GM21447 (cell line): ENCODE data around the gene CARD11.

Source experiments
- ATAC-seq: cut with Tn5 transposase; IDR thresholded peaks from one replicate; pipeline ENCODE4 v1.9.1; 2021; ENCODE audit not compliant: unreplicated experiment

The CARD11 gene

DNA sequence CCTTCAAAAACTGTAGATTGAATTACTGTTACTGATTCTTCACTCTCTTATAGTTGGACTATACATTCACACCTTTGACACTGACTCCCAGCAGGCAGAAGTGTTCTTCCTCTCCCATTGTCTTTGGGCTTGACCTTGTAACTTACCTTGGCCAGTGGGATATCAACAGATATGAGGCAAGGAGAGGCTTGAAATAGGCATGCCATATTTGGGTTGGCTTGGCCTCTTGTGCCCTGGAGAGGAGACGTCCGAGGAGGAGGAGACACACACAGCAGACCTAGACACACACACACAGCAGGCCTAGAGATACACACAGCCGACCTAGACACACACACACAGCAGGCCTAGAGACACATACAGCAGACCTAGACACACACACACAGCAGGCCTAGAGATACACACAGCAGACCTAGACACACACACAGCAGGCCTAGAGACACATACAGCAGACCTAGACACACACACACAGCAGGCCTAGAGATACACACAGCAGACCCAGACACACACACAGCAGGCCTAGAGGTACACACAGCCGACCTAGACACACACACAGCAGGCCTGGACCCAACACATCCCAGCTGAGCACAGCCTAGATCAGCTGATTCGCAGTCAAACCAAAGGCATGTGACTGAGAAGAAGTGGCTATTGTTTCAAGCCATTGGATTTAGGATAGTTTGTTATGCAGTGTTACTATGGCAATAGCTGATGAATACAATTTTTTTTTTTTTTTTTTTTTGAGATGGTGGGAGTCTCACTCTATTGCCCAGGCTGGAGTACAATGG, 187.1 kb downstream of the CARD11 start:
- no peak for ATAC-seq
